IMR-90 (cell line): ENCODE data around the gene TMEM238. TPM values are rescaled to one million over a fixed set of nuclear protein-coding genes. Genes with fewer than 3 reads are reported as not detected.

Experiments
- ATAC-seq: fragments of 200-7000 bp; cut with Tn5 transposase; 2 replicates; pipeline ENCODE4 v1.9.1; 2020; ENCODE audit warnings: low read depth, mild to moderate bottlenecking, moderate library complexity
- BruUV-seq: library from RNA; stranded (reverse); fragments of 400-500 nt; replicated peaks from 2 replicates; lab custom pipeline; 2021; lab: Mats Ljungman, UMichigan
- CTCF ChIA-PET: fragments of 300-600 bp; formaldehyde crosslinking; extraction: SDS; loops from one replicate; lab custom pipeline; 2021; ENCODE audit warnings: antibody characterized with exemption; lab: Yijun Ruan, JAX
- POLR2A ChIA-PET: fragments of 300-600 bp; sonication (Branson Sonifier 250); formaldehyde crosslinking; loops from one replicate; lab custom pipeline; 2022; ENCODE audit warnings: antibody characterized with exemption; ENCODE audit not compliant: unreplicated experiment; lab: Charles Lee
- DNase-seq: peaks from one replicate; pipeline ENCODE4 v3.0.0; 2013
- H2AFZ ChIP-seq: replicated peaks from 2 replicates; pipeline ENCODE3; 2013; ENCODE audit warnings: low read length, mild to moderate bottlenecking; ENCODE audit not compliant: poor library complexity
- H2AK5ac ChIP-seq: 2 replicates; pipeline ENCODE4 v1.6.1; 2013; ENCODE audit warnings: low read depth, low read length, inconsistent platforms
- H2AK9ac ChIP-seq: replicated peaks from 2 replicates; pipeline ENCODE3; 2013; ENCODE audit warnings: mild to moderate bottlenecking, low read depth, low read length, moderate library complexity; ENCODE audit not compliant: poor library complexity
- H2BK120ac ChIP-seq: 2 replicates; pipeline ENCODE4 v1.6.1; 2013; ENCODE audit warnings: low read depth, low read length, inconsistent platforms
- H2BK15ac ChIP-seq: 3 replicates; pipeline ENCODE4 v1.6.1; 2013; ENCODE audit warnings: low read depth, low read length, inconsistent platforms
- H2BK20ac ChIP-seq: 2 replicates; pipeline ENCODE4 v1.6.1; 2013; ENCODE audit warnings: low read depth, mild to moderate bottlenecking, inconsistent platforms, low read length, moderate library complexity
- H2BK5ac ChIP-seq: 2 replicates; pipeline ENCODE4 v1.6.1; 2013; ENCODE audit warnings: mild to moderate bottlenecking, low read depth, low read length, inconsistent platforms; ENCODE audit not compliant: poor library complexity, severe bottlenecking
- H3K14ac ChIP-seq: replicated peaks from 2 replicates; pipeline ENCODE4 v1.6.1; 2013; ENCODE audit warnings: low read depth, low read length, inconsistent platforms
- H3K18ac ChIP-seq: 2 replicates; pipeline ENCODE4 v1.6.1; 2013; ENCODE audit warnings: low read depth, low read length, control low read depth
- H3K23ac ChIP-seq: 2 replicates; pipeline ENCODE4 v1.6.1; 2013; ENCODE audit warnings: low read depth, low read length, inconsistent platforms
- H3K27ac ChIP-seq: 2 replicates; pipeline ENCODE4 v1.5.1; 2013; ENCODE audit warnings: mild to moderate bottlenecking, control low read depth, low read length; ENCODE audit not compliant: insufficient read depth
- H3K27me3 ChIP-seq: 2 replicates; pipeline ENCODE4 v1.6.1; 2013; ENCODE audit warnings: low read length; ENCODE audit not compliant: control insufficient read depth, insufficient read depth
- H3K36me3 ChIP-seq: 2 replicates; pipeline ENCODE4 v1.6.1; 2013; ENCODE audit warnings: low read length, mixed read lengths; ENCODE audit not compliant: control insufficient read depth, insufficient read depth
- H3K4ac ChIP-seq: 2 replicates; pipeline ENCODE4 v1.6.1; 2013; ENCODE audit warnings: low read depth, low read length, inconsistent platforms
- H3K4me1 ChIP-seq: 2 replicates; pipeline ENCODE4 v1.6.1; 2013; ENCODE audit warnings: low read length, mixed read lengths; ENCODE audit not compliant: control insufficient read depth, insufficient read depth
- H3K4me2 ChIP-seq: 2 replicates; pipeline ENCODE4 v1.6.1; 2013; ENCODE audit warnings: low read depth, mild to moderate bottlenecking, control low read depth, low read length, moderate library complexity
- H3K4me3 ChIP-seq: 2 replicates; pipeline ENCODE4 v1.5.1; 2013; ENCODE audit warnings: low read depth, mild to moderate bottlenecking, control low read depth, low read length, moderate library complexity; ENCODE audit not compliant: insufficient read depth
- H3K56ac ChIP-seq: 2 replicates; pipeline ENCODE4 v1.6.1; 2013; ENCODE audit warnings: low read length, inconsistent platforms; ENCODE audit not compliant: insufficient read depth; ENCODE audit errors: extremely low read depth
- H3K79me1 ChIP-seq, 2 experiments: 2 replicates each; pipeline ENCODE4 v1.6.1; 2013; ENCODE audit warnings: low read length in 2 of 2, inconsistent platforms in 1 of 2, low read depth in 1 of 2
- H3K9ac ChIP-seq: 2 replicates; pipeline ENCODE4 v1.6.1; 2013; ENCODE audit warnings: low read depth, low read length, control low read depth
- H3K9me1 ChIP-seq: 2 replicates; pipeline ENCODE4 v1.6.1; 2013; ENCODE audit warnings: low read length, inconsistent platforms; ENCODE audit not compliant: insufficient read depth
- H3K9me3 ChIP-seq: 2 replicates; pipeline ENCODE4 v1.6.1; 2013; ENCODE audit warnings: low read length; ENCODE audit not compliant: control insufficient read depth, insufficient read depth
- H4K20me1 ChIP-seq: 2 replicates; pipeline ENCODE4 v1.6.1; 2013; ENCODE audit warnings: low read length, inconsistent platforms; ENCODE audit not compliant: insufficient read depth
- H4K5ac ChIP-seq: 2 replicates; pipeline ENCODE4 v1.6.1; 2013; ENCODE audit warnings: mild to moderate bottlenecking, low read depth, low read length, control low read depth
- H4K8ac ChIP-seq, 2 experiments: 2 replicates each; pipeline ENCODE4 v1.6.1; 2013; ENCODE audit warnings: low read depth in 2 of 2, low read length in 2 of 2, control low read depth in 1 of 2, inconsistent platforms in 1 of 2
- H4K91ac ChIP-seq: 2 replicates; pipeline ENCODE4 v1.6.1; 2013; ENCODE audit warnings: low read depth, low read length, inconsistent platforms; ENCODE audit not compliant: insufficient read depth
- BHLHE40 ChIP-seq: fragments of 150-350 bp; IDR thresholded peaks from 2 replicates; pipeline ENCODE4 v1.6.1; 2016; ENCODE audit warnings: mild to moderate bottlenecking, low read depth, low read length
- MAZ ChIP-seq: IDR thresholded peaks from 2 replicates; pipeline ENCODE4 v1.6.1; 2012; ENCODE audit warnings: low read depth, mild to moderate bottlenecking, low read length, improper control_type of control experiment, moderate library complexity, borderline replicate concordance
- MXI1 ChIP-seq: IDR thresholded peaks from 2 replicates; pipeline ENCODE4 v1.6.1; 2012; ENCODE audit warnings: low read depth, mild to moderate bottlenecking, low read length, moderate library complexity, borderline replicate concordance
- NFE2L2 ChIP-seq: fragments of 150-350 bp; IDR thresholded peaks from 2 replicates; pipeline ENCODE4 v1.6.1; 2016; ENCODE audit warnings: low read depth, mild to moderate bottlenecking, low read length
- POLR2A ChIP-seq: IDR thresholded peaks from 2 replicates; pipeline ENCODE4 v1.6.1; 2012; ENCODE audit warnings: mild to moderate bottlenecking, low read depth, low read length
- RAD21 ChIP-seq: IDR thresholded peaks from 2 replicates; pipeline ENCODE4 v1.6.1; 2012; ENCODE audit warnings: low read length, improper control_type of control experiment
- RCOR1 ChIP-seq: IDR thresholded peaks from 2 replicates; pipeline ENCODE4 v1.6.1; 2012; ENCODE audit warnings: mild to moderate bottlenecking, low read length, improper control_type of control experiment; ENCODE audit not compliant: insufficient replicate concordance
- RFX5 ChIP-seq: IDR thresholded peaks from 2 replicates; pipeline ENCODE4 v1.8.0; 2012; ENCODE audit warnings: low read depth, mild to moderate bottlenecking, low read length, moderate library complexity
- SMC3 ChIP-seq: fragments of 150-350 bp; IDR thresholded peaks from 2 replicates; pipeline ENCODE4 v1.6.1; 2016; ENCODE audit warnings: low read depth, mild to moderate bottlenecking, antibody characterized with exemption, low read length, moderate library complexity
- WGBS, 2 experiments: methylation state at CpG; one replicate each; pipeline versions ENCODE4 v1.1.5 to v1.1.7; 2013; ENCODE audit warnings: missing lambda C conversion rate in 2 of 2; ENCODE audit not compliant: insufficient read length in 1 of 2; ENCODE audit errors: extremely low coverage in 2 of 2; 5-methylcytosine and 5-hydroxymethylcytosine counted together
- dilution Hi-C: fragments of 300-500 bp; cut with HindIII; formaldehyde crosslinking; loops from one replicate; pipeline ENCODE4 v1.14.3; 2018; ENCODE audit warnings: low sequenced_read_pairs; ENCODE audit not compliant: unreplicated experiment
- in situ Hi-C: fragments of 300-500 bp; cut with MboI; formaldehyde crosslinking; loops from 3 replicates; pipeline ENCODE4 v1.14.3; 2019; ENCODE audit warnings: low sequenced_read_pairs, inconsistent platforms, mixed read lengths
- intact Hi-C: fragments of 100-400 bp; cut with micrococcal nuclease; formaldehyde crosslinking; loops from 2 replicates; pipeline ENCODE4 v1.10.0; 2022
- polyA plus RNA-seq, 3 experiments: library from polyadenylated mRNA; depleted of rRNA; stranded (reverse); fragments of >200 nt; gene quantifications; 2 replicates each; pipeline ENCODE4 v1.2.3, GENCODE V29; 2012; ENCODE audit warnings: low replicate concordance in 1 of 3
- total RNA-seq: library from RNA; depleted of rRNA; stranded (reverse); fragments of >200 nt; gene quantifications from 2 replicates; pipeline ENCODE4 v1.2.3, GENCODE V29; 2012
- TF ChIP-seq, protein P1 (sequence below): fragments of 150-350 bp; IDR thresholded peaks from 2 replicates; pipeline ENCODE4 v1.6.1; 2016; ENCODE audit warnings: low read depth, mild to moderate bottlenecking, low read length, moderate library complexity, borderline replicate concordance
- TF ChIP-seq, protein P2 (sequence below): fragments of 150-350 bp; IDR thresholded peaks from 2 replicates; pipeline ENCODE4 v1.6.1; 2017; ENCODE audit warnings: mild to moderate bottlenecking, antibody characterized with exemption, low read length, low read depth
- TF ChIP-seq, protein P3 (sequence below): conservative IDR thresholded peaks from 2 replicates; pipeline ENCODE4 v1.5.1; 2012; ENCODE audit warnings: mild to moderate bottlenecking, low read depth, low read length, improper control_type of control experiment

The TMEM238 gene
- total and polyA plus RNA-seq, 2 of the 4 experiments (the other 2 are of a cell fraction) = not detected

DNA sequence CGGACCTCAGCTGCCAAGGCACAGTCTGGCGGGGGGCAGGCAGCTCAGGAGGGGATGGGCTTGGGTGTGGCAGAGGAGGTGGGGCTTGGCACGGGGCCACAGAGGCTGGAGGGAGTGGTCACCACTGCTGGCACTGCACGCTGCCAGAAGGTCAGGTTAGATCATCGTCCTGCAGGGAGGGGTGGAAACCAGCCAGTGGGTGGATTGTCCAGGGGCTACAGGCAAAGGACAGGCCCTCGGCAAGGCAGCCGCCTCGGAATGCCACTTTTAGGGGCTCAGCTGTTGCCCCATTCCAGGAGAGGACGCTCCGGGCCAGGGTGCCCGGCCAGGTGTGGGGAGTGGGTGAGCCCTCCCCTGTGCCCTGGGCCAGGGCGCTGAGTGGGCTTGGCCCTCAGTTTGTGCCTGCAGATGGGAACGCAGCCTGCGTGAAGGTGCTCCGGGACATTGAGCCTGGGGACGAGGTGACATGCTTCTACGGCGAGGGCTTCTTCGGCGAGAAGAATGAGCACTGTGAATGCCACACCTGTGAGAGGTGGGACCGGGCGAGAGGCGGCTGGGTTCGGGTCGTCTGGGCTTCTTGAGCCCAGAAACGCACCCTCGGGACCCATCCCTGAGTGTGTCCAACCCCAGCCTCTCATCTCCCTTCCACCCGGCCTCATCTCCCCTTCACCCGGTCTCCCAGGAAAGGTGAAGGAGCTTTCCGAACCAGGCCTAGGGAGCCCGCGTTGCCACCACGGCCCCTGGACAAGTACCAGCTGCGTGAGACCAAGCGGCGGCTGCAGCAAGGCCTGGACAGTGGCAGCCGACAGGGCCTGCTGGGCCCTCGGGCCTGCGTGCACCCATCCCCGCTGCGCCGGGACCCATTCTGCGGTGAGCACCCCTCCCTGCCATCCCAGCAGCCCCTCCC lies 38.0 kb downstream of the TMEM238 start:
- Histone ChIP-seq H4K5ac (no peak overlapping the region), H3K9ac (no peak overlapping the region), H3K4me1 (peaks cover 9% of the 10 kb centered on the region), H3K14ac (no peak overlapping the region), H2AK5ac (no peak overlapping the region), H3K4me3 (no peak overlapping the region), H2AK9ac (no peak overlapping the region), H2BK120ac (no peak overlapping the region), H3K27ac (no peak overlapping the region), H2BK5ac (no peak overlapping the region), H4K8ac (no peak overlapping the region), H4K20me1 (peaks cover 6% of the 10 kb centered on the region), H3K56ac (no peak overlapping the region), H3K4me2 (no peak overlapping the region), H3K9me1 (peaks cover 6% of the 10 kb centered on the region; the same call in 1 of the 2 replicates), H3K27me3 (no peaks in the 10 kb centered on the region; the same call in 1 of the 2 replicates), H3K4ac (no peak overlapping the region), H3K18ac (no peak overlapping the region), H3K9me3 (no peaks in the 10 kb centered on the region), H4K91ac (no peak overlapping the region), H3K79me1 (peaks cover 4 to 9% of the 10 kb centered on the region in 2 experiments; a peak in 3 of 4 replicates), H3K23ac (no peak overlapping the region), H3K36me3 (peaks cover 18% of the 10 kb centered on the region; the same call in 1 of the 2 replicates), H2BK20ac (no peak overlapping the region), H2BK15ac (no peak overlapping the region), H2AFZ (no peak overlapping the region)
- DNase-seq (no peak), ATAC-seq (no peak)
- 97% methylated on average over 18 of the region's 43 CpGs; no CpG with 5 or more reads in 1 of the 2 experiments for WGBS, 2 experiments
- dilution Hi-C loops (no loop called here), in situ Hi-C loops (no loop called here), intact Hi-C loops (no loop called here)
- CTCF ChIA-PET = no interaction called here
- POLR2A ChIA-PET = no interaction called here
- BruUV-seq = no TSS peak
- TF ChIP-seq MAZ (no peak), RCOR1 (no peak), POLR2A (no peak), MXI1 (no peak), NFE2L2 (no peak), SMC3 (no peak), RAD21 (no peak), RFX5 (no peak), BHLHE40 (no peak)
- TF ChIP-seq, protein P1, sequence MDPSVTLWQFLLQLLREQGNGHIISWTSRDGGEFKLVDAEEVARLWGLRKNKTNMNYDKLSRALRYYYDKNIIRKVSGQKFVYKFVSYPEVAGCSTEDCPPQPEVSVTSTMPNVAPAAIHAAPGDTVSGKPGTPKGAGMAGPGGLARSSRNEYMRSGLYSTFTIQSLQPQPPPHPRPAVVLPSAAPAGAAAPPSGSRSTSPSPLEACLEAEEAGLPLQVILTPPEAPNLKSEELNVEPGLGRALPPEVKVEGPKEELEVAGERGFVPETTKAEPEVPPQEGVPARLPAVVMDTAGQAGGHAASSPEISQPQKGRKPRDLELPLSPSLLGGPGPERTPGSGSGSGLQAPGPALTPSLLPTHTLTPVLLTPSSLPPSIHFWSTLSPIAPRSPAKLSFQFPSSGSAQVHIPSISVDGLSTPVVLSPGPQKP = no peak
- TF ChIP-seq, protein P2, sequence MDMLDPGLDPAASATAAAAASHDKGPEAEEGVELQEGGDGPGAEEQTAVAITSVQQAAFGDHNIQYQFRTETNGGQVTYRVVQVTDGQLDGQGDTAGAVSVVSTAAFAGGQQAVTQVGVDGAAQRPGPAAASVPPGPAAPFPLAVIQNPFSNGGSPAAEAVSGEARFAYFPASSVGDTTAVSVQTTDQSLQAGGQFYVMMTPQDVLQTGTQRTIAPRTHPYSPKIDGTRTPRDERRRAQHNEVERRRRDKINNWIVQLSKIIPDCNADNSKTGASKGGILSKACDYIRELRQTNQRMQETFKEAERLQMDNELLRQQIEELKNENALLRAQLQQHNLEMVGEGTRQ = no peak
- TF ChIP-seq, protein P3, sequence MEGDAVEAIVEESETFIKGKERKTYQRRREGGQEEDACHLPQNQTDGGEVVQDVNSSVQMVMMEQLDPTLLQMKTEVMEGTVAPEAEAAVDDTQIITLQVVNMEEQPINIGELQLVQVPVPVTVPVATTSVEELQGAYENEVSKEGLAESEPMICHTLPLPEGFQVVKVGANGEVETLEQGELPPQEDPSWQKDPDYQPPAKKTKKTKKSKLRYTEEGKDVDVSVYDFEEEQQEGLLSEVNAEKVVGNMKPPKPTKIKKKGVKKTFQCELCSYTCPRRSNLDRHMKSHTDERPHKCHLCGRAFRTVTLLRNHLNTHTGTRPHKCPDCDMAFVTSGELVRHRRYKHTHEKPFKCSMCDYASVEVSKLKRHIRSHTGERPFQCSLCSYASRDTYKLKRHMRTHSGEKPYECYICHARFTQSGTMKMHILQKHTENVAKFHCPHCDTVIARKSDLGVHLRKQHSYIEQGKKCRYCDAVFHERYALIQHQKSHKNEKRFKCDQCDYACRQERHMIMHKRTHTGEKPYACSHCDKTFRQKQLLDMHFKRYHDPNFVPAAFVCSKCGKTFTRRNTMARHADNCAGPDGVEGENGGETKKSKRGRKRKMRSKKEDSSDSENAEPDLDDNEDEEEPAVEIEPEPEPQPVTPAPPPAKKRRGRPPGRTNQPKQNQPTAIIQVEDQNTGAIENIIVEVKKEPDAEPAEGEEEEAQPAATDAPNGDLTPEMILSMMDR = no peak
